Prostate gland (tissue), 2 donors: ENCODE measurements around the gene SFTA2.

Source experiments
- POLR2AphosphoS5 ChIP-seq: sonication (generic); formaldehyde crosslinking; IDR thresholded peaks from one replicate; pipeline ENCODE4 v1.6.1; 2017; ENCODE audit warnings: antibody characterized with exemption
- TF ChIP-seq, protein P1 (sequence below), 4 experiments: fragments of 200-600 bp in 2 of 4; fragments of 450-650 bp in 2 of 4; sonication (generic) in 2 of 4; IDR thresholded peaks; 1 replicate in 3 of 4; 2 replicates in 1 of 4; pipeline ENCODE4 v1.5.1; 2016 to 2019; ENCODE audit warnings: antibody characterized with exemption in 4 of 4, mild to moderate bottlenecking in 2 of 4, moderate library complexity in 2 of 4

DNA sequence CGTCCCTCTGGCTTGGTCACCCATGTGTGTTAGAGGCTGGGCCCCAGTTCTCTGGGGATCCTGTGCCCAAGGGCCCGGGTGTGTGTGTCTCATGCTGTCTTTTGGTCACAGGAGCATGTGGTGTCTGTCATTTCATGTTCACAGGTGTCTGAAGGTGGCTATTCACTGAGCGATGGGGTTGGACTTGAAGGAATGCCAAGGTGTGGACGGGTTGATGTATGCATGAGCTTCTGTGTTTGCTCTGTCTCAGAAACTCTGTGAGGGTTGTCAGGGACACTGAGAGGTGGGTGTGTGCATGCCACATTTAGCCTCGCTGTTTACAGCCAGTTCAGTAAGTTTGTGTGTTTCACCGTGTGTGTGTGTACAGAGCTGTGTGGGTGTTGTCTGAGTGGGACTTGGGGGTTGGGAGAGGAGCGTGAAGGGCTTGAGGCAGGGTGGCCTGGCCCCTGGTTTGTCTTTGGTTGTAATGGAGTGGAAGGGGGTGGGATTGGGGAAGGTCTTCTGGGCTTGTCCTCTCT is 46.4 kb downstream of the SFTA2 start:
- TF ChIP-seq, protein P1, sequence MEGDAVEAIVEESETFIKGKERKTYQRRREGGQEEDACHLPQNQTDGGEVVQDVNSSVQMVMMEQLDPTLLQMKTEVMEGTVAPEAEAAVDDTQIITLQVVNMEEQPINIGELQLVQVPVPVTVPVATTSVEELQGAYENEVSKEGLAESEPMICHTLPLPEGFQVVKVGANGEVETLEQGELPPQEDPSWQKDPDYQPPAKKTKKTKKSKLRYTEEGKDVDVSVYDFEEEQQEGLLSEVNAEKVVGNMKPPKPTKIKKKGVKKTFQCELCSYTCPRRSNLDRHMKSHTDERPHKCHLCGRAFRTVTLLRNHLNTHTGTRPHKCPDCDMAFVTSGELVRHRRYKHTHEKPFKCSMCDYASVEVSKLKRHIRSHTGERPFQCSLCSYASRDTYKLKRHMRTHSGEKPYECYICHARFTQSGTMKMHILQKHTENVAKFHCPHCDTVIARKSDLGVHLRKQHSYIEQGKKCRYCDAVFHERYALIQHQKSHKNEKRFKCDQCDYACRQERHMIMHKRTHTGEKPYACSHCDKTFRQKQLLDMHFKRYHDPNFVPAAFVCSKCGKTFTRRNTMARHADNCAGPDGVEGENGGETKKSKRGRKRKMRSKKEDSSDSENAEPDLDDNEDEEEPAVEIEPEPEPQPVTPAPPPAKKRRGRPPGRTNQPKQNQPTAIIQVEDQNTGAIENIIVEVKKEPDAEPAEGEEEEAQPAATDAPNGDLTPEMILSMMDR (IDR thresholded peaks at IDR 0.05): no peak
- peak; percentile 49 for TF ChIP-seq POLR2AphosphoS5
